Keratinocyte (primary cell): ENCODE measurements around the gene HAPLN1.

ENCODE experiments used
- CTCF ChIP-seq, 3 experiments: IDR thresholded peaks in 1 of 3; conservative IDR thresholded peaks in 1 of 3; optimal IDR thresholded peaks in 1 of 3; 2 replicates in 2 of 3; 3 replicates in 1 of 3; pipeline versions ENCODE3 to v1.5.1; 2011; ENCODE audit warnings: low read length in 3 of 3, mild to moderate bottlenecking in 3 of 3, moderate library complexity in 2 of 3, control low read depth in 1 of 3, inconsistent platforms in 1 of 3; ENCODE audit not compliant: insufficient read depth in 2 of 3; ENCODE audit errors: extremely low read depth in 1 of 3
- EZH2 ChIP-seq: IDR thresholded peaks from one replicate; pipeline ENCODE4 v1.6.1; 2012; ENCODE audit warnings: inconsistent platforms, mild to moderate bottlenecking, low read length, moderate library complexity

DNA sequence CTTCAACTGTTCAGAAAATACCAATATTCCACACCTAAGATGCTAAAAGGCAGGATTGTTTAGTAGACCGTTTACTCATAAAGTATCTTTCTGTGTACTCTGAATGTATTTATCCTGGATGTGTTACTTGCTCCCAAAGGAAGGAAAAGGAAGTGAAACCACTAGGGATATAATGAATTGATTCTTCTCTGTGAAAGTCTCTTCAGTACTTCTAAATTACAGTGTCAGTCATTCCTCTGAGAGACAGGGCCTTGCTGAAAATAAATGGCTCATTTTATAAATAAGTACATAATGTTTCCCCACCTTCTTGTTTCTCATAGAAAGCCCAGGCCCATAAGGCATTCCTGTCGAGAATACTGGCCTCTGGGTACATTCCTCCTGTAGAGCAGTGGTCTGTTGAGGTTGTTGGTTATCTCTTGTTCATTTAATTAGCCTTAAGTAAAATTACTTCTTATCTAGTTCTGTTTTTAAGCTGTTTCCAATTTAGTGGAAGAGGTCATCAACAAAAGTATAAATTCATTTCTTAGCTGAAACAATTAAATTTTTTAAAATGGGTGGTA, 1.6 kb downstream of the HAPLN1 start:
- TF ChIP-seq CTCF (optimal IDR thresholded peaks at IDR 0.05 in 1 of 3, IDR thresholded peaks at IDR 0.05 in 1 of 3, conservative IDR thresholded peaks at IDR 0.05 in 1 of 3; ENCODE audit: extremely low read depth in 1 of 3, insufficient read depth in 2 of 3, low read length in 3 of 3), result no peak
- no peak for TF ChIP-seq EZH2
